H1 (cell line): ENCODE data around the gene RAMACL. TPM values are rescaled to one million over a fixed set of nuclear protein-coding genes. Genes with fewer than 3 reads are reported as not detected.

ENCODE experiments used
- CHD7 ChIP-seq: fragments of 300-600 bp; sonication (generic); IDR thresholded peaks from 2 replicates; pipeline ENCODE4 v1.7.1; 2012; ENCODE audit warnings: low read length, moderate library complexity, mild to moderate bottlenecking, inconsistent platforms; ENCODE audit not compliant: insufficient replicate concordance
- CTBP2 ChIP-seq: IDR thresholded peaks from 2 replicates; pipeline ENCODE4 v1.7.0; 2011; ENCODE audit warnings: borderline replicate concordance, mild to moderate bottlenecking, moderate library complexity, mixed read lengths, low read length; ENCODE audit not compliant: insufficient read depth, insufficient read length
- E2F6 ChIP-seq: IDR thresholded peaks from 2 replicates; pipeline ENCODE4 v1.6.1; 2012; ENCODE audit warnings: inconsistent platforms
- EGR1 ChIP-seq: IDR thresholded peaks from 2 replicates; pipeline ENCODE4 v1.6.1; 2011; ENCODE audit warnings: low read depth, low read length, borderline replicate concordance
- EP300 ChIP-seq, 2 experiments: IDR thresholded peaks; 1 replicate in 1 of 2; 2 replicates in 1 of 2; pipeline ENCODE4 v1.6.1; 2011 to 2012; ENCODE audit warnings: low read depth in 2 of 2, low read length in 2 of 2, mild to moderate bottlenecking in 2 of 2, borderline replicate concordance in 1 of 2, inconsistent platforms in 1 of 2, moderate library complexity in 1 of 2
- RFX5 ChIP-seq: IDR thresholded peaks from 2 replicates; pipeline ENCODE4 v1.6.1; 2011; ENCODE audit warnings: low read depth, low read length, improper control_type of control experiment, borderline replicate concordance
- RNF2 ChIP-seq: fragments of 200-900, 300-1000 bp; sonication (generic); IDR thresholded peaks from 2 replicates; pipeline ENCODE4 v1.7.1; 2016; ENCODE audit warnings: borderline replicate concordance, low read depth, mild to moderate bottlenecking, antibody characterized with exemption, low read length; ENCODE audit not compliant: poor library complexity, severe bottlenecking; ENCODE audit errors: missing control alignments
- SP2 ChIP-seq: IDR thresholded peaks from 2 replicates; pipeline ENCODE4 v1.6.1; 2012; ENCODE audit warnings: mild to moderate bottlenecking, low read length, inconsistent platforms
- SRF ChIP-seq: IDR thresholded peaks from 2 replicates; pipeline ENCODE4 v1.6.1; 2011; ENCODE audit warnings: mild to moderate bottlenecking, low read depth, low read length, moderate library complexity
- polyA plus RNA-seq, 7 experiments: library from polyadenylated mRNA; depleted of rRNA in 3 of 7; stranded (reverse) in 5 of 7; unstranded in 2 of 7; fragments of >200 nt in 5 of 7; fragments of 200-250 nt in 2 of 7; gene quantifications; 1 replicate in 5 of 7; 2 replicates in 1 of 7; 4 replicates in 1 of 7; pipeline versions ENCODE4 v1.2.1 to v1.2.3, GENCODE V29; 2011 to 2013; ENCODE audit warnings: missing spikeins in 2 of 7, mixed read lengths in 2 of 7
- total RNA-seq: library from RNA; stranded (reverse); fragmentation: NEBNext Ultra II Directional; extraction: Animal tissue kit (Norgen Biotek cat#: 25700); gene quantifications from 2 replicates; pipeline ENCODE4 v1.2.1, GENCODE V29; 2021

RAMACL gene
- total and polyA plus RNA-seq, 2 of the 8 experiments (the other 6 are each of a cell fraction or from before 2014, with no cell fraction given), result 0.23 to 0.97 TPM

- TF ChIP-seq CHD7 (no peak), RFX5 (no peak), EP300 (IDR thresholded peaks at IDR 0.05; ENCODE audit: borderline replicate concordance in 1 of 2, low read depth in 2 of 2, low read length in 2 of 2) (no peak), E2F6 (no peak), SP2 (no peak), RNF2 (no peak), SRF (no peak), CTBP2 (no peak), EGR1 (no peak)
Observed at GRCh38 chr6:166615059-166615770, 28.7 kb upstream of the RAMACL start (continued).
